GM04503 (cell line): ENCODE results near the gene PRKCD.
A peak's percentile ranks its signal among the peaks of the same experiment; 100 is the strongest.

Experiments used
- DNase-seq: peaks from one replicate; pipeline ENCODE4 v3.0.0-alpha.2; 2012; ENCODE audit warnings: low read depth

Gene PRKCD

DNA sequence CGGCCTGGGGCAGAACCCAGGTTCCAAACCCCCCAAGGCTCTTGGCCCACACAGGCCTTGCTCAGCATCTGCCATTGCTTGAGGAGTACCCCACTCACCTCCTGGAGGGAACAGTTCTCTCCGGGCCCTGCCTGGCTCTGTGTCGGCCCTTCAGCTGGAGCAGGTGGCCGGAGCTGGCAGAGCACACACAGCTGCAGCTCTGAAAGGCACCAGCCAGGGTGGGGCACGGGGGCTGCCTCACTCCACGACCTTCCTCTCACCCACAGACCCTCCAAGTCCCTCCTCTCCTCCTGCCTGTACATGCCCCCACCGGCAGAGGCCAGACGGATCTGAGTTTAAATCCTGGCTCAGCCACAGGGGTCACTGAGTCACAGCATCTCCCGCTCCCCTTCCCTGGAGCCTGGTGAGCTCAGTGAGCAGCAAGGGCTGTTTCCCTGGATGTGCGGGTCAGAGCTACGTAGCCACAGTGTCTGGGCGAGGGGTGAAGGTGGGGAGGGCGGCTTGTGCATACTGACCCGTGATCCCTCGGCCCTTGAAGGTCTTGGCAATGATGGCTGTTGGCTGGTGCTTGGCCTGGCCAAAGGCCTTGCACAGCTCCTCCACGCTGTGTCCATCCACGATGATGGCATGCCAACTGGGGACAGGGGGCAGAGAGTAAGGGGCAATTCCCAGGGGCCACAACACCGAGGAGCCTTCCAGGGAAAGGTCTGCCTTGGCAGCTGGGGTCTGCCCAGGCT is 71.8 kb downstream of the PRKCD start:
- DNase-seq = no peak

DNA sequence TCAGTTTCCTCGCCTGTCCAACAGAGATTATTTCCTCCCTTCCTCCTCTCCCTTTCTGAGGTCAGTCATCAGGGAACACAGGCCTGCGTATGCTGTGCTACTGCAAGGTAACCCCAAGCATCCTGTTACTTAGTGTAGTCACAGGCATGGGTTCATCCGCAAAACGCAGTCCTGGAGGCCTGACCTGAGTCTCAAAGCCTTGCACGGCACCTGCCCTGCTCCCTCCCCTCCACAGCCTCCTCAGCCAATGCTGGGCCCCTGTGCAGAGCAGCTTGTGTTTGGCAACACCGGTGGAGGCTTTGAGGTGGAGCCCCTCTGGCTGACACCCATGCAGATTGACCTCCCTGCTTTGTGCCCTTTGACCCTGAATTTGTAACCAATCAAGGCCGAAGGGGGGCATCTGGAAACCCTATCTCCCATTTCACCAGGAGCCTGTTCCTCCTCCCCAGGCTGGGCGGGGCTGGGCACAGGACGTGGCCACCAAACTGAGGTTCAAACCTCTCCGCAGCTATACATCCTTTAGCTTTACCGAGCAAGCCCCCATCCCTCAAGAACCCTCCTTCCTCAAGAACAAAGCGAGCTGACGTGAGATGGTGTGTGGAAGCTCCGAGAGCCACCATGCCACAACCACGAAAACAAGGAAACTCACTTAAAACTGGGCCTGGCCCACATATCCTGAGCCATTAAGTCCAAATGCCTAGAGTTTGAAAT is 73.3 kb downstream of the PRKCD start:
- DNase-seq = no peak

DNA sequence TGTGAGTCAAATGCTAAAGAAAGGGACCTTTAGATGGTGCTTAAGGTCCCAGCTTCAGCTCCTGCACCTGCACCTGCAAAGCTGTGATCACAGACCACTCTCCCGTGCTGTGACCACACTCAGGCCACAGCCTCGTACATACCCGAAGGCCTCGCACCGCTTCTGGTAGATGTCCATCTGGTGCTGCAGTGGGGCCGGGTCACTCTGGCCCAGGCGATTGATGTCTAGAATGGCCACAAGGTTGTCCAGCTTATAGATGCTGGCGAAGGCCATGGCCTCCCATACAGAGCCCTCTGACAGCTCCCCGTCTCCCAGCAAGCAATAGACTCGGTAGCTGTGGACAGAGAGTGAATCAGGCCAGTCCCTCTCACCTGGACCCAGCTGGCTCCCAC is 73.8 kb downstream of the PRKCD start:
- DNase-seq = no peak

DNA sequence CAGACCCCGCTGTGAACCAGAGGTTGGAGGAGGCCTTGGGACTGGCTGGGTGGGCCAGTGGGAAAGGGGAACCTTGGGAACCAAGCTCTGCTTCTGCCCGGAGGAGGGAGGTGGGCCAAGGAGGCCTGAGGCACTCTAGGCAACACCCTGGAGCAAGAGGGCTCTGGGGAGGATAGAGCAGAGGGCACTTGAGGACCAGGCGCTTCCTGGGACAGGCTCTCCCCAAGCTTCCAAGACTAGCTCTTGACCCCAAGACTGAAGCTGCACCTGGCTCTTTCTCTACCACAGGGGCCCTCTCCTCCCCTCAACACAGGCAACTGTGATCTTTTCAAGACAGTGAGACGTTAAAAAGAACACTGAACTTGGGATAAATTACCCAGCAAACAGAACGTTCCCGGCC is 74.5 kb downstream of the PRKCD start:
- DNase-seq = no peak

DNA sequence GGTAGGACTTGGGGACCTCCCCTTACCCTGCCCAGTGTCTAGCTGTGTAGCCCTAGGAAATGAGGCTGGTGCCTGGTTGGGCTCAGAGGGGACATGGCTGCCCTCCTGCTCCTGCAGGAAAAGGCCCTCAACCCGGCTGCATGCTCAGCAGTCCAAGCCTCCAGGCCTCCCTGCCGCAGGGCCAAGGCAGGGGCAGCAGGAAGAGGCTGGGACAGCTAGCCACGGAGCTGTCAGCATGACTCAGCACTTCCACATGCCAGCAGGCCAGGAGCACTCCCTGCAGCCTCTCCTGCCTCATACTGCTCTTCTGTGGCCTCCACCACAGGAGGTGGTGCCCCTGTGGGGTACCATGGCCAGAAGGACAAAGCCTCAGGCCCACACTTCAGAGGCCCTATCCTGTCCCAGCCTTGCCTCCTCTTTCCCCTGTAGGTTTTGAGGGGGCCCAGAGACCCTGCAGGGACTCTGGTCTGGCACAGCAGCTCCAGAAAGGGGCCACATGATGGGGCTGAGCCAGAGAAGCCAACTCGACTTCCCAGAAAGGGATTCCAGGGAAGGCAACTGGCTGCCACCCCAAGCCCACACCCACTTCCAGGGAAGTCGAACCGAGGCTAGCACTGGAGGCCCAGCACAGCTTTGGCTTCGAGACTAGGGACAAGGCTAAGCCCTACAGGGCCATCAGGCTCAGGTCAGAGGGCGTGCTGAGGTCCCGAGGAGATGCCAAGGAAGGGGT is 75.3 kb downstream of the PRKCD start:
- DNase-seq = peak; percentile 51

DNA sequence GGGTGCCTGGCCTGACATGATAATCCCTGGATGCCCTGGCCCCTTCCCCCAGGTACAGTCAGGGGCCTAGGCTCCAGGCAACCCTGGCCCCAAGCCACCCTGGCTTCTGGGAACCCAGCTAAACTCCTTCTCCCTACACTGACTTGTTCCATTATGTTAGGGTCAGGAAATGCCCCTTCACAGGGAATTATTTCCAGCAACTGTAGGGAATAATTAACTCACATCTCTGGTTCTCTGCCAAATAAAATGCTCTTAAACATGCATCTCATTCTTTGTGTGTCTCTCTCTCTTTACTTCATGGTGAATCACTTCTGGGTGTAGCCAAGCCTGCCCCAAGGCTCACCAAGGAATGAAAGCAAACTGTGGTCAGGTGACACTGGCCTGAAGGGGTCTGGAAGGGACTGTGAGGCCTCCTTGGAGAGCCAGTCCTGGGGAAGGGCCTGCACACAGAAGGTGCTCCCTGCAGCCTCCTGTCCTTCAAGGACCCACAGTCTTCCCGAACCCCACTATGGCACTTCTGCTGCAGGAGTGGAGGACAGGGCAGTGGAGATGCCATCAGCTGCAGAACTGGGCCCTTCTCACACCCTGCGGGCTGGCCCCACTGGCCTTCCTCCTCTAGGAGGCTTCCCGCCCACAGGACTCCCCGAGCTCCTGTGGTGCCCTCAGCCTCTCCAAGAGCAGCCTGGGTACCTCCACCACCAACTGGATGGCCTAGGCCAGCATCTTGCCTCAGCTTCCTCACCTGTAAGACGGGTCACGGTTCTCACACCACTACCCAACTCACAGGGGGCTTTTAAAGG is 77.2 kb downstream of the PRKCD start:
- DNase-seq = peak; percentile 90

DNA sequence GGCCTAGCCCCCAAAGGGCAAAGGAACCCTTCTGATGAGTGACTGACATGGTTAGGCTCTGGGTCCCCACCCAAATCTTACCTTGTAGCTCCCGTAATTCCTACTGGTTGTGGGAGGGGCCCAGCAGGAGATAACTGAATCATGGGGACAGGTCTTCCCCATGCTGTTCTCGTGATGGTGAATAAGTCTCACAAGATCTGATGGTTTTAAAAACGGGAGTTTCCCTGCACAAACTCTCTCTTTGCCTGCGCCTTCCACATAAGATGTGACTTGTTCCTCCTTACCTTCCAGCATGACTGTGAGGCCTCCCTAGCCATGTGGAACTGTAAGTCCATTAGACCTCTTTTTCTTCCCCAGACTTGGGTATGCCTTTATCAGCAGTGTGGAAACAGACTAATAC is 77.9 kb downstream of the PRKCD start:
- DNase-seq = no peak

DNA sequence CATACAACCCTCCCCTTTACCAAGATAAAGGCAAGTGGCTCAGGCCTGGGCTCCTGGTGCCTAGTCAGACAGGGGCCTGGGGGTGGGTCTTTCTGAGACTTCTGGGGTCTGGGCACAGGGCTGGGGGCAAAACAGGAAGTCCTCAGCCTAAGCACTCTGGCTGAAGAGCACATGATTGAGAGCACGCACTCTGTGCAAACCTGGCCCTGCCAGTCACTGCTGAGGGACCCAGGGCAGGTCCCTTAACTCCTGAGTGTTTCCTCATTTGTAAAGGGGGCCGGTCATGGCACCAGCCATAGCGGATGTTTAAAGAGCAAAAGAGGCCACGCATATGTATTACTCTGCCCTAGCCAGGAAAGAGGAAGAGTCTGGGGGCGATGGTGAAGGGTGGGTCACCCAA is 78.8 kb downstream of the PRKCD start:
- DNase-seq = no peak

DNA sequence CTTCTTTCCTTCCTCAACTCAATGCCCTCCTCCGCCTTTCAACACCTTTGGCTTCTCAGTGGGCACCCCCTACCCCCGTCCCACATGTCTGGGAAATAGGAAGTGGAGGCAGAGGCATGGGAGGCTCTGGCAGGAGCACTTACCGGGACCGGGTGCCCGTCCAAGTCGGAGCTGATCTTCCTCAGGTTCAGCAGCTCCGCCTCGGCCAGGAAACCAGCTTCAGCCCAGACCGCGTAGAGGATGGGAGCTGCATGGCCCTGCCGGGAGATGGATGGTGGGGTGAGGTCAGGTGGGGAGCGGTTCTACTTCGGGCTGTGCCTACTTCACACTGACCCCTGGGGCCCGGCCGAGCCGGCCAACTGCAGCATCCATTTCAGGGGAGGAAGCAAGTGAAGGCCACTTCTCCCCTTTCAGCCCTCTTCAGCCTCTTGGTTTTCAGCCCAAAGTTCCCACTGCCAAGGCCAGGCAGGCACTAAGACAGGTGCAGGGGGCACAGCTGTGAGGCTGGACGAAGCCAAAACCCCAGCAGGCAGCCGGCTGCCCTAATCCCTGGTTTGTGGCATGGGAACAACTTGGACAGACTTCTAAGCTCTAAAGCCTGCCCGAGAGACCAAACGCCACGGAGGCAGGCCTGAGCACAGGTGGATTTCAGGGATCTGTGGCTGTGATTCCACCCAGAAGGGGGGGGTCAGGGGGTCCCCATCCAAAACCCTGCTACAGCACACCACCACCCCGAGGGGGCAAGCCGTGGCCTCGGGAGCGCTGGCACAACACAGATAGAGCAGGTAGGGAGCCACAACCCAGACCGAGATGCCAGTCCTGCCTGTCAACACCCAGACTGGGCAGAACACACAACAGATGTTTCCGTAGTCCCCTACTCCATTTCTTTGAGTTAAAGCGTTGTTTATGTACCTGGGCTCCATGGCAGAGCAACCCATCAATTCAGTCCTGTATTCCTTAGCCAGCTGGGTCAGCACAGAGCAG is 80.3 kb downstream of the PRKCD start:
- DNase-seq = no peak

DNA sequence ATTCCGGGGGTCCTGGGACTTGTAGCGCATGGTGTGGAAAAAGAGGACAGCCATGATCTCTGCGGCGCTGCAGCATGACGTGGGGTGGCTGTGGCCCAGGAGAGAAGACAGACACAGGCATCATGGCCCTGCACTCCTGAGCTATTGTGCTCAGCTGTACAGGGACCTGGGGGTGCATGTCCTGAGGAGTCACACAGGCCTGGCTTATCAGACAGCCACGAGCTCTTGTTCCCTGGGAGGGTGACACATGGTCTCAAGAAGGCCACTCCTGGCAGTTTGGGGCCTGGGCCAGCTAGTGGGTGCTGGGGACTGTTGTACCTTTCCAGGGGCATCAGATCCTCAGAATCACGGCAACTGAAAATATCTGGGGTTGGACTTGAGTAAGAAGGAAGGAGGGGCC is 81.1 kb downstream of the PRKCD start:
- DNase-seq = no peak
